HepG2 (cell line): ENCODE results near the gene TSACC. TPM values are rescaled to one million over a fixed set of nuclear protein-coding genes. Genes with fewer than 3 reads are reported as not detected.

Experiments used
- CEBPZ ChIP-seq: IDR thresholded peaks from 2 replicates; pipeline ENCODE4 v1.6.1; 2012; ENCODE audit warnings: low read length, improper control_type of control experiment
- CHD2 ChIP-seq: IDR thresholded peaks from 2 replicates; pipeline ENCODE4 v1.6.1; 2011; ENCODE audit warnings: low read depth, low read length, improper control_type of control experiment
- ELF1 ChIP-seq: sonication (generic); formaldehyde crosslinking; IDR thresholded peaks from 2 replicates; pipeline ENCODE4 v1.4.0; 2020; ENCODE audit warnings: missing genetic modification reagents
- LBX2 ChIP-seq: sonication (generic); formaldehyde crosslinking; IDR thresholded peaks from 2 replicates; pipeline ENCODE4 v1.5.0; 2020; ENCODE audit warnings: missing genetic modification reagents, mild to moderate bottlenecking, borderline replicate concordance
- NR1H2 ChIP-seq: sonication (generic); formaldehyde crosslinking; IDR thresholded peaks from 2 replicates; pipeline ENCODE4 v1.8.1; 2022; ENCODE audit warnings: low read depth, missing genetic modification reagents, borderline replicate concordance
- POGK ChIP-seq: sonication (generic); formaldehyde crosslinking; conservative IDR thresholded peaks from 2 replicates; pipeline ENCODE4 v1.8.0; 2022; ENCODE audit warnings: mild to moderate bottlenecking, moderate library complexity, missing genetic modification reagents
- SOX5 ChIP-seq: IDR thresholded peaks from 2 replicates; pipeline ENCODE4 v1.6.1; 2016; ENCODE audit warnings: borderline replicate concordance
- TBX2 ChIP-seq: sonication (generic); formaldehyde crosslinking; IDR thresholded peaks from 2 replicates; pipeline ENCODE4 v1.5.0; 2020; ENCODE audit warnings: missing genetic modification reagents, mild to moderate bottlenecking, borderline replicate concordance
- TFE3 ChIP-seq: IDR thresholded peaks from 2 replicates; pipeline ENCODE4 v1.6.1; 2016
- U2AF1 ChIP-seq: fragments of 200-400 bp; formaldehyde crosslinking; optimal IDR thresholded peaks from 2 replicates; pipeline ENCODE3; 2017; ENCODE audit warnings: mild to moderate bottlenecking, low read depth, low read length
- ZNF17 ChIP-seq: sonication (generic); formaldehyde crosslinking; IDR thresholded peaks from 2 replicates; pipeline ENCODE4 v1.5.0; 2020; ENCODE audit warnings: mild to moderate bottlenecking, missing genetic modification reagents
- ZNF407 ChIP-seq: sonication (generic); formaldehyde crosslinking; IDR thresholded peaks from one replicate; pipeline ENCODE4 v1.5.1; 2020; ENCODE audit warnings: mild to moderate bottlenecking, missing genetic modification reagents; ENCODE audit errors: not compliant biosample characterization
- polyA plus RNA-seq, 8 experiments: library from polyadenylated mRNA; depleted of rRNA in 3 of 8; stranded (reverse) in 7 of 8; unstranded in 1 of 8; fragments of >200 nt; fragmentation: Illumina TruSeq in 4 of 8; extraction: Trizol in 4 of 8; gene quantifications; 2 replicates each; pipeline versions ENCODE4 v1.2.1 to v1.2.3, GENCODE V29; 2011 to 2016; ENCODE audit warnings: low read depth in 4 of 8, missing spikeins in 1 of 8, mixed read lengths in 1 of 8; ENCODE audit not compliant: insufficient read depth in 1 of 8
- total RNA-seq, 5 experiments: library from RNA; depleted of rRNA; stranded (reverse); fragments of >200 nt; fragmentation: Illumina TruSeq; extraction: Trizol; gene quantifications; 2 replicates each; pipeline ENCODE4 v1.2.3, GENCODE V29; 2016; ENCODE audit warnings: low read depth in 1 of 5

The TSACC gene
- total and polyA plus RNA-seq, 2 of the 13 experiments (the other 11 are each of a cell fraction or from before 2014, with no cell fraction given), result 1.5 to 2.6 TPM

GRCh38 chr1:156368889-156369684 is 30.8 kb downstream of the TSACC start, which contains the start of gene RHBG (continued):
- 0 out of 2 replicates have a peak, but pooled peaks have one; percentile 35 for TF ChIP-seq TFE3
- TF ChIP-seq LBX2 (CRISPR knock-in tag), result no peak; the same call in 1 of the 2 replicates
- no peak for TF ChIP-seq U2AF1
- TF ChIP-seq ZNF17, result no peak
- TF ChIP-seq ELF1 (CRISPR knock-in tag), result 0 out of 2 replicates have a peak, but pooled peaks have one; percentile 36
- no peak for TF ChIP-seq NR1H2
- TF ChIP-seq SOX5 (CRISPR knock-in tag), result 0 out of 2 replicates have a peak, but pooled peaks have one; percentile 27
- peak; percentile 26; the same call in 1 of the 2 replicates for TF ChIP-seq POGK (CRISPR knock-in tag)
- TF ChIP-seq TBX2, result peak; percentile 36
- peak; percentile 27 for TF ChIP-seq ZNF407 (CRISPR knock-in tag)
- TF ChIP-seq CHD2, result no peak
- TF ChIP-seq CEBPZ, result no peak
